Pancreas (tissue), 10 donors: Measurements from ENCODE around the gene SLC19A2. TPM values are rescaled to one million over a fixed set of nuclear protein-coding genes. Genes with fewer than 3 reads are reported as not detected.

Experiments
- ATAC-seq, 4 donors: fragments of 200-7000 bp; cut with Tn5 transposase; one replicate each; pipeline versions ENCODE4 v1.8.0 to v1.9.1; 2020; ENCODE audit warnings: mild to moderate bottlenecking in 4 of 4, moderate library complexity in 4 of 4
- DNase-seq, 6 donors: peaks; one replicate each; pipeline ENCODE4 v3.0.0-alpha.2; 2020
- FAIRE-seq: peaks from 2 replicates; lab custom pipeline; 2012; peaks lifted over from hg19 to GRCh38; lab: Jason Lieb, UNC
- H3K27ac ChIP-seq, 4 donors: fragments of 200-600 bp; sonication (generic); 1 replicate in 3 of 4; 2 replicates in 1 of 4; pipeline versions ENCODE4 v1.5.0 to v1.8.0; 2020
- H3K27me3 ChIP-seq, 4 donors: fragments of 200-600 bp; one replicate each; pipeline ENCODE4 v1.8.0; 2021
- H3K36me3 ChIP-seq, 3 donors: fragments of 200-600 bp; sonication (generic) in 1 of 3; one replicate each; pipeline versions ENCODE4 v1.5.0 to v1.8.0; 2020 to 2021
- H3K4me1 ChIP-seq, 3 donors: fragments of 200-600 bp; one replicate each; pipeline ENCODE4 v1.8.0; 2021
- H3K4me3 ChIP-seq, 4 donors: fragments of 200-600 bp; sonication (generic) in 2 of 4; one replicate each; pipeline versions ENCODE4 v1.5.0 to v1.8.0; 2020 to 2021
- H3K9me3 ChIP-seq, 4 donors: fragments of 200-600 bp; one replicate each; pipeline ENCODE4 v1.8.0; 2021
- CTCF ChIP-seq, 4 donors: fragments of 200-600 bp; sonication (generic) in 3 of 4; IDR thresholded peaks; one replicate each; pipeline versions ENCODE4 v1.5.0 to v1.8.0; 2021; ENCODE audit warnings: antibody characterized with exemption in 4 of 4
- WGBS, 2 donors: extraction: QIAGEN DNeasy Blood & Tissue Kit; methylation state at CpG; one replicate each; pipeline ENCODE4 v1.1.7; 2013; 5-methylcytosine and 5-hydroxymethylcytosine counted together
- intact Hi-C, 3 donors: fragments of 100-400 bp; cut with DNase I; formaldehyde crosslinking; loops; one replicate each; pipeline versions ENCODE4 v1.11.1 to v1.14.2; 2022
- polyA plus RNA-seq, 2 donors: library from polyadenylated mRNA; stranded (reverse); fragments of 200-250 nt; gene quantifications; one replicate each; pipeline ENCODE4 v1.2.3, GENCODE V29; 2013
- total RNA-seq, 6 donors: library from RNA; stranded (reverse); fragmentation: NEBNext Ultra II Directional in 4 of 6; extraction: Animal tissue kit (Norgen Biotek cat#: 25700) in 4 of 6; gene quantifications; one replicate each; pipeline versions ENCODE4 v1.2.1 to v1.2.4, GENCODE V29; 2021 to 2023
- donor health status: healthy with polysubstance abuse.
- donor health status: DM: no; HTN: no; CAD: no; lungs with moderate emphysema.
- donor health status: DM: no; HTN: no; CAD: no.
- donor health status: control.
- donor health status: control.
- donor health status: Bipolar disorder and iron deficiency.
- donor health status: DM: yes; HTN: yes; CAD: no.
- donor health status: DM: no; HTN: no; CAD: no.
- donor health status: DM: no; HTN: no; CAD: no.
- donor health status: DM: yes; HTN: yes; CAD: no.

Gene SLC19A2
- total and polyA plus RNA-seq, 8 donors = 3.7 to 10.1 (median 8.1) TPM

DNA sequence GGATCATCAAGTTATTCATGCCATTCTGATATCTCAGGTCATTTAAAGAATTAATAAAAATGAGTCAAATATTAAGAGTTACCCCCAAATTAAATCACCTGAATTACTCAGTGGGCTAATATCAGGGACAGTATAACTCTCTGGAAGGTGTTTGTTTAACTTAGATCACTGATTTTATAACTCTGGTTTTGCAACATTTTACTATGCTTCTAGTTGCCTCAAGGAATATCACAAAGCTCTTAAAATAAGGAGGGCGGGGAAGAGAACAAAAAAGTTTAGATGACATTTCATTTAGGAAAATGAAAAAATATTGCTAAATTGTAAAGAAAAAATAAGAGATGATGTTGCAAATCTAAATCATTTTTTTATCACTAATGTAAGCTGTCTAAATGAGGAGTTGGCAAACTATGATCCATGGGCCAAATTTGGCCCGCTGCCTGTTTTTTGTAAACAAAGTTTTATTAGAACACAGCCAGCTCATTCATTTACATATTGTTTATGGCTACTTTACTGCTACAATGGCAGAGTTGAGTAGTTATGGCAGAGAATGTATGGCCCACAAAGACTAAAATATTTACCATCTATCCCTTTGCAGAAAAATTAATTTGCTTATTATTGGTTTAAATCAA lies 31.9 kb upstream of the SLC19A2 start:
- H3K27ac ChIP-seq = no peak overlapping the region
- intact Hi-C loops = no loop called here
- DNase-seq (no peak), FAIRE-seq (no peak), ATAC-seq (no peak)
- H3K4me3 ChIP-seq = no peak overlapping the region
- no peaks in the 10 kb centered on the region for H3K4me1 ChIP-seq
- 85 to 93% methylated on average over 2 of the region's 2 CpGs for WGBS, 2 donors
- H3K27me3 ChIP-seq = no peaks in the 10 kb centered on the region
- TF ChIP-seq CTCF (IDR thresholded peaks at IDR 0.05) = no peak
- no peaks in the 10 kb centered on the region for H3K9me3 ChIP-seq
- no peaks in the 10 kb centered on the region for H3K36me3 ChIP-seq

DNA sequence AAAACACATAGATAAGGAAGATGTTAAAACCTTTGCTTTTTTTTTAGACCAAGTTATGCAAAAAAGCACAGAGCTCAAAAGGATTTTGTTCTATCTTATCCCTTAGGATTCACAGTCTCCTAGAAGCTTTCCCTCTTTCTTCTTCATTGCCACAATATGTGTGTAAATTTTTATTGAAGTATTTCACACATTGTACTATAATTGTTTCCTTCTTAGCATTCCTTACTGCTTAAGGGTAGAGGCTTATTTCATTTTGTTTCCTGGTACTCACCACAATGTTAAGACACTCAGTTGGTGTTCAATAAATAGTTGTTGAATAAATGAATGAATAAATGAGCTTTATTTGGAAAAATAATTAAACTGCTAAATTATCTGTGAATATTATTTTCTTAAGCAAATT lies 29.9 kb upstream of the SLC19A2 start:
- Histone ChIP-seq H3K27me3 (no peaks in the 10 kb centered on the region), H3K27ac (no peak overlapping the region), H3K36me3 (no peaks in the 10 kb centered on the region), H3K9me3 (no peaks in the 10 kb centered on the region), H3K4me3 (no peak overlapping the region), H3K4me1 (no peaks in the 10 kb centered on the region)
- intact Hi-C loops = no loop called here
- ATAC-seq (no peak), FAIRE-seq (no peak), DNase-seq (no peak)
- TF ChIP-seq CTCF (IDR thresholded peaks at IDR 0.05) = no peak

- Histone ChIP-seq H3K9me3 (no peaks in the 10 kb centered on the region), H3K27ac (no peak overlapping the region), H3K4me1 (peaks cover 0 to 2% (median under 1%) of the 10 kb centered on the region in 3 donors), H3K4me3 (no peak overlapping the region), H3K36me3 (no peaks in the 10 kb centered on the region), H3K27me3 (no peaks in the 10 kb centered on the region)
- 60 to 62% methylated on average over 2 of the region's 2 CpGs for WGBS, 2 donors
- ATAC-seq (no peak), DNase-seq (no peak), FAIRE-seq (no peak)
- TF ChIP-seq CTCF (IDR thresholded peaks at IDR 0.05) = no peak
- intact Hi-C loops = no loop called here
Measured at GRCh38 chr1:169514566-169515270, 29.0 kb upstream of the SLC19A2 start.

DNA sequence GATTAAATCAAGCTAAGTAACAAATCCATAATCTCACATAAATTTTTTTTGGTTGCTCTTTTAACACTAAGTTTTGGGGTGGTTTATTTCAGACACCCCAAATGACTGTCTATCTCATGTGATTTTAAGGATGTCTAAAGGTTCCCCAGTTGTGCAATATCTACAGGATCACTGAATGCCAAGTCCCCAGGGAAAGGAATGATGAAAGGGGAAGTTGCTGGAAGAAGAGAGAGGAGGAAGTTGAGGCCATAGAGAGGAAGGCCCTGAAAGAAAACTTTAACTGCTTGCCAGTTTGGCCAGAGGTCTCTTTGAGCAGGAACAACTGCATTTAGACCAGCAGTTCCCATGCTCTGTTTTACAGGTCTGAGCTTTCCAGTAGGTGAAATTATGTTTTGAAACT lies 27.5 kb upstream of the SLC19A2 start:
- no peaks in the 10 kb centered on the region for H3K36me3 ChIP-seq
- peaks cover 6 to 17% (median 15%) of the 10 kb centered on the region in 3 donors for H3K4me1 ChIP-seq
- TF ChIP-seq CTCF (IDR thresholded peaks at IDR 0.05) = no peak
- DNase-seq = no peak
- peak in 2 of 4 donors; percentile 13 to 37 for ATAC-seq
- H3K27ac ChIP-seq = no peak overlapping the region
- FAIRE-seq = no peak
- H3K27me3 ChIP-seq = no peaks in the 10 kb centered on the region
- no peaks in the 10 kb centered on the region for H3K9me3 ChIP-seq
- intact Hi-C loops = no loop called here
- no peak overlapping the region for H3K4me3 ChIP-seq
